Activated naive CD4-positive, alpha-beta T cell treated with anti-CD3 and anti-CD28 coated beads, Interleukin-2, amount 10 ng/mL, durations not matched to agents 7 days and 5 days (primary cell): ENCODE results near the gene KLK8.

ENCODE experiments used
- CTCF ChIA-PET: fragments of 350-600 bp; sonication (Branson Sonifier 250); formaldehyde crosslinking; loops from one replicate; lab custom pipeline; 2021; ENCODE audit warnings: antibody characterized with exemption; lab: Charles Lee
- DNase-seq: peaks from one replicate; pipeline ENCODE4 v3.0.0-alpha.2; 2020
- H3K27ac Mint-ChIP-seq: one replicate; pipeline ENCODE4 v1.8.0; 2021; ENCODE audit warnings: mild to moderate bottlenecking, moderate library complexity, mixed read lengths
- H3K27me3 Mint-ChIP-seq: one replicate; pipeline ENCODE4 v1.8.0; 2021; ENCODE audit warnings: mild to moderate bottlenecking, mixed read lengths
- H3K36me3 Mint-ChIP-seq: one replicate; pipeline ENCODE4 v1.8.0; 2021; ENCODE audit warnings: mixed read lengths
- H3K4me1 Mint-ChIP-seq: one replicate; pipeline ENCODE4 v1.8.0; 2021; ENCODE audit warnings: mixed read lengths
- H3K4me3 Mint-ChIP-seq: one replicate; pipeline ENCODE4 v1.8.0; 2021; ENCODE audit warnings: mild to moderate bottlenecking, moderate library complexity, mixed read lengths
- H3K9me3 Mint-ChIP-seq: one replicate; pipeline ENCODE4 v1.8.0; 2021; ENCODE audit warnings: mixed read lengths

Gene KLK8

DNA sequence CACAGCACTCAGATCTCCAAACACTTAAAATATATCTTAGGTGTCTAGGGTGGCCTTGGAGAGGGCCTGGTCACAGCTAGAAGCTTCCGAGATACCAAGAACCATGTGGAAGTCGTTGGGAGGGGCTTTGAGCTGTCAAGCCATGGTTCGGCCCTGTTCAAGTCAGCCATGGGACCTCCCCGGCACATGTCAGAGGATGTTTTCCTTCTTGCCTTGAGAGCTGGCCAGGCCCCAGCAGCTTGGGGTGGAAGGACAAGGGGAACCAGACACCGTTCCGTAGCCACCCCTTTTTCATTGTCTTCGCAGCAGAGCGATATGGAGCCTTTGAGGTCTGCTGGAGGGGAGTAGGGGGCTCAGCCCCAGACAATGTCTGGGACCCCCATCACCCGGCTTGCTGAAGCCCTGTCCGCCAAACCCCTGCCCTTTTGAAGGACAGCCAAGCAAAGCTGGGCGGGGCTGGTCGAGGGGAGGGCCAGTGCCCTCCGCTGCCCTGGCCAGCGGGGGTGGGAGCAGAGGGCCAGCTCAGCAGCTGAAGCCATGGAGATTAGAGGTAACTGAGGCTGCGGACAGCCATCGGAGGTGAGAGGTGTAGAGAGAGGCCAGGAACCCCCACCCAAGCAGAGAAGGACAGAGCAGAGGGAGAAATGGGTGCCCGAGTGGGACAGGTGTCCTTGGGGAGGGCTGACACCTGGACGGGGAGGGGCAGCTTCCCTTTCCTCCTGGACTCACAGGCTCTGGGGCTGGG, 24.6 kb upstream of the KLK8 start:
- Mint-ChIP-seq H3K27ac (no peak overlapping the region), H3K36me3 (no peaks in the 10 kb centered on the region), H3K27me3 (peaks cover 50% of the 10 kb centered on the region), H3K4me1 (no peaks in the 10 kb centered on the region), H3K9me3 (no peaks in the 10 kb centered on the region), H3K4me3 (no peak overlapping the region)
- DNase-seq, result no peak
- CTCF ChIA-PET, result no interaction called here

GRCh38 chr19:51025401-51025800, 24.0 kb upstream of the KLK8 start:
- Mint-ChIP-seq H3K27me3 (peaks cover 56% of the 10 kb centered on the region), H3K4me3 (no peak overlapping the region), H3K27ac (no peak overlapping the region), H3K9me3 (no peaks in the 10 kb centered on the region), H3K4me1 (peaks cover 2% of the 10 kb centered on the region), H3K36me3 (no peaks in the 10 kb centered on the region)
- CTCF ChIA-PET, result no interaction called here
- DNase-seq, result no peak

- Mint-ChIP-seq H3K9me3 (no peaks in the 10 kb centered on the region), H3K27ac (no peak overlapping the region), H3K36me3 (no peaks in the 10 kb centered on the region), H3K27me3 (peaks cover 61% of the 10 kb centered on the region), H3K4me3 (no peak overlapping the region), H3K4me1 (peaks cover 5% of the 10 kb centered on the region)
- no peak for DNase-seq
- CTCF ChIA-PET, result no interaction called here
Observed at GRCh38 chr19:51024924-51025323, 23.5 kb upstream of the KLK8 start.

DNA sequence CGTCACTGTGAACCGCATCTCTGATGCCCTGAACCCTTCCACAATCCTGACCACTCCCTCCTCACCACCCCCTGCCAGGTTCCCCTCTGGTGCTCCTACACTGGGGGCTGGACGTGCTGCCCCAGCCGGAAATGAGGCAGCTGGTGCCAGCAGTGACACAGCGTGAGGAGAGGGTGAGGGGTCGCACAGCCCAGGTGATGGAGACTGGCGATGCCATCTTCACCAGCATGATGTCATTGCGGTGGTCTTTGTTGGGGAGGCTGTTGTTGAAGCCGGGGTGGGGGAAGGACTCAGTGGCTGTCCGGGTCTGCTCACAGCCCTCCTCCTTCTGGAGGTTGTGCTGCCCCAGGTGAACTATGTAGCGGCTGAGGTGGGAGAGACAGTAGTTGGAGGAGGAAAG, 22.5 kb upstream of the KLK8 start:
- H3K27me3 Mint-ChIP-seq, result peaks cover 71% of the 10 kb centered on the region

DNA sequence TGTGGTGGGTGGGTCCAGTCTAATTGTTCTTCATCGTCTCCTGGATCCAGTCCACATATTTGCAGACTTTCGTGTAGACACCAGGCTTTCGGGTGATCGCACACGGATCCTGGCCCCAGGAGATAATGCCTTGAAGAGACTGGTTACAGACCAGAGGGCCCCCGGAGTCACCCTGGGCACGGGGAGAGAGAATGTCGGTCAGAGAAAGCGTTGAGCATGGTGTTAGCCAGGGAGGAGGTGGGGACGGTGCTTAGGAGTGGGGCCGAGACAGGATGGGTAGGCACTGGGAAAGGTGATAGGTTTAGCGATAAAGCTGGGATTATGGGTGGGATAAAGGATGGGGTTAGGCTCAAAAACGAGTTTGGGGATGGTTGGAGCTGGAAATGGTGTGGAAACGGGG, 21.1 kb upstream of the KLK8 start:
- DNase-seq, result no peak
- Mint-ChIP-seq H3K4me3 (no peak overlapping the region), H3K36me3 (no peaks in the 10 kb centered on the region), H3K27ac (no peak overlapping the region), H3K27me3 (peaks cover 82% of the 10 kb centered on the region), H3K9me3 (no peaks in the 10 kb centered on the region), H3K4me1 (peaks cover 16% of the 10 kb centered on the region)
- CTCF ChIA-PET, result interaction anchor here (2.7 kb wide), 1 partner anchor 73 kb away, joined by 26 read pairs; no protein-coding TSS in a partner anchor

More for the DNA sequence above, 22.5 kb upstream of the KLK8 start:
- H3K36me3 Mint-ChIP-seq, result no peaks in the 10 kb centered on the region
- peaks cover 8% of the 10 kb centered on the region for H3K4me1 Mint-ChIP-seq
- CTCF ChIA-PET, result no interaction called here
- DNase-seq, result no peak
- no peak overlapping the region for H3K27ac Mint-ChIP-seq
- H3K4me3 Mint-ChIP-seq, result no peak overlapping the region
- H3K9me3 Mint-ChIP-seq, result no peaks in the 10 kb centered on the region

DNA sequence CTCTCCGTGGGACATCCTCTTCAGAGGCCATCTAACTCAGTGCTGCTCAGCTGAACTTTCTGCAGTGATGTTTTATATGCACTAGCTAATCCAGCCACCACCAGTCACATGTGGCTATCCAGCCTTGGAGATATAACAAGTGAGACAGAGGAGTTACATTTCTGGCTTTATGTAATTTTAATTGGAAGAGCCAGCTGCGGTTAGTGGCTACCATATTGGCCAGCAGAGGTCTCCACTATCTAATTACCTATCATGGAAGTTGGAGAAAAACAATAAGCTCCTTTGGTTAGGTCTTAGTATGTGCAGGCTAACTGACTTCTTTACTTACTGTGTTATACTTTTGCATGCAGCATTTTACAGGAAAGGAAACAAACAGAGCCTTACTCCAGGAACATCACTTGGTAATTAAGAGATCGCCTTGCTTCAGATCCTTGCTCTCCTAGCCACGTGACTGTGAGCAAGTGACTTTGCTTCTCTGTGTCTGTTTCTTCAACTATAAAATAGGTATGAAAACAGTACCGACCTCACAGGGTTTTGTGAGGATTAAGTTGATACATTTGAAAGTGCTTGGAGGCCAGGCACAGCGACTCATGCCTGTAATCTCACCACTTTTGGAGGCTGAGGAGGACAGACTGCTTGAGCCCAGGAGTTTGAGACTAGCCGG, 19.7 kb upstream of the KLK8 start:
- Mint-ChIP-seq H3K4me3 (no peak overlapping the region), H3K4me1 (peaks cover 22% of the 10 kb centered on the region), H3K27me3 (peaks cover 87% of the 10 kb centered on the region), H3K27ac (no peak overlapping the region), H3K9me3 (no peaks in the 10 kb centered on the region), H3K36me3 (no peaks in the 10 kb centered on the region)
- peak; percentile 33 for DNase-seq
- CTCF ChIA-PET, result interaction anchor here (0.7 to 2.7 kb wide), 6 partner anchors 9 to 239 kb away, joined by 3 to 26 read pairs (median 4); no protein-coding TSS in a partner anchor

GRCh38 chr19:51019544-51019925, 18.1 kb upstream of the KLK8 start, which contains the start of gene KLK10:
Gene KLK10 (minus strand): TSS chr19:51019709. CDS start chr19:51019130, 579 bp downstream.
- Mint-ChIP-seq H3K4me1 (peaks cover 22% of the 10 kb centered on the region), H3K36me3 (no peaks in the 10 kb centered on the region), H3K9me3 (no peaks in the 10 kb centered on the region), H3K27ac (no peak within 1 kb of the TSS), H3K27me3 (peaks cover 88% of the 10 kb centered on the region), H3K4me3 (peak within 1 kb of the TSS; percentile 28)
- CTCF ChIA-PET, result interaction anchor here (2.7 kb wide), 1 partner anchor 76 kb away, joined by 26 read pairs; no protein-coding TSS in a partner anchor
- no peak for DNase-seq

DNA sequence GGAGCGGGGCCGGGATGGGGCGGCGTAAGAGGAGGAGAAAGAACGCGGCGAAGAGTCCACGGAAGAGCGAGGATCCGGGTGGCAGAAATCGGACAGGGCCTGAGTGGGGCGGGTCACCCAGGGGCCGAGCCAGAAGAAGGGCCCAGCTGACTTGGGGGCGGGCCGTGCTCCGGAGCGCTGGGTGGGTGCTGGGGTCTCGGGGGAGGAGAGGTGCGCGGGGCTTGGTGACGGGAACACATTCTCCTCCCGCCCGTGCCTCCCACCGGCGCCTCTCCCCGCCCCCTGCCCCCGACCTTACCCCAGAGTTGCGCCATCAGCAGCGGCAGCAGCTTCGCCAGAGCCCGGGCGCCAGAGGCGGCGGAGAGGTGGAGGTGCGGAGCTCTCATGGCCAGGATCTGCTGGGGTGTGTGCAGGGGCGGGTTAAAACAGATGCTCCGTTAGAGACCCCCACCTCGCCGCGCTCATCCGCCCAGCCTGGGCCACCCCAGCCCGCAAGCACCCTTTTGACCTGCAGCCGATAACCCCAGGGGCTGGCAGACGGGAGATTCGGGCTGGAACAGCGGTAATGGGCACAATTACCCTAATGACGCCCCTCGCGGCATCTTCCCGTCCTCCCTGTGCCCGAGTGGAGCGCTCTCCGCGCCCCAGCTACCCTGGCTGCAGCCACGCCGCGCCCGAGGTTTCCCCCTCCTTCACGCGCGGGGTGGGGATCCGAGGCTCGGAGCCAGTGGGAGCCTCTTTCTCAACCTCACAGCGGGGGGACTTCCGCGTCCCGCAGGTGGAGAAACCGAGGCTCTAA, 17.5 kb upstream of the KLK8 start:
- DNase-seq, result no peak
- no peaks in the 10 kb centered on the region for H3K36me3 Mint-ChIP-seq

DNA sequence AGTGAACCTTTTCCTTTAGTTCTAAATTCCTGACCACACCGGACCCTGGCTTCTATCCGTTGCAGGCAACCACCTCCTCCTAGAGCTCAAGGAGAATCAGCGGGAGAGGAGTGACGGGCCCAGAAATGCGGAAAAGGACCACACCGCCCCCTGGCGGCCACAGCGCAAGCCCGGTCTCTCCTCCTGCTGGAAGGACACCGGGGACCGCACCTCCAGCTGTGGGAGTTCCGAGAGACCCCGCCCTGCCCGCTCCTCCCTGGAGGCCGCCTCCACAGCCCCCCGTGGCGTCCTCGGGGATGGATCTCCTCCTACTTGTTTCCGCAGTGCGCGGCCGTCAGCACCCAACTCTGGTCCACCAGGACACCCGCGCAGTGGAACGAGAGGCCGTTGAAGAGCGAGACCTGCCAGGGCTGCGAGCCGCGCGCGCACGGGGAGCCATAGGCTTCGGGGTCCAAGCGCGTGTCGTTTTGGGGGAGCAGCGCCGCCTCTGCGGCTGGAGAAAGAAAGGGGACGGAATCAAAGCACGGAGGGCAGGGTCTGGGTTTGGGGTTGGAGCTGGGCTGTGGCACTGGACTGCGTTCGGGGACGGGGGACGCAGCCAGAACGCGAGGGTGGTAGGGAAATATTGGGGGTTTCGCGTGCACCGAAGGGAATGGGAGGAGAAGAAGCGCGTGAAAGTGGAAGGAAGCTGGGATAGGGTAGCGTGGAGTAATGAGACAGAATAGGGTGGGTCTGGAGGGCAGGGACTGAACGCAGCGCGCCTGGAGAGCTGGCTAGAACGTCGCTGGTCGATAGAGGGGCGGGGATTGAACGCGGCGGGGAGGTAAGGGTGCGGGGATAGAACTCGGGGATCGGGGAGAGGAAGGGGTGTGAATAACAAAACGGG, 15.6 kb upstream of the KLK8 start:
- DNase-seq, result no peak
- no peak overlapping the region for H3K27ac Mint-ChIP-seq
- H3K4me3 Mint-ChIP-seq, result no peak overlapping the region

More for the DNA sequence above, 17.5 kb upstream of the KLK8 start:
- Mint-ChIP-seq H3K4me3 (peak overlapping the region; percentile 28), H3K4me1 (peaks cover 26% of the 10 kb centered on the region), H3K27ac (no peak overlapping the region), H3K9me3 (no peaks in the 10 kb centered on the region), H3K27me3 (peaks cover 89% of the 10 kb centered on the region)
- CTCF ChIA-PET, result interaction anchor here (1.0 kb wide), 1 partner anchor 86 kb away, joined by 3 read pairs; no protein-coding TSS in a partner anchor

DNA sequence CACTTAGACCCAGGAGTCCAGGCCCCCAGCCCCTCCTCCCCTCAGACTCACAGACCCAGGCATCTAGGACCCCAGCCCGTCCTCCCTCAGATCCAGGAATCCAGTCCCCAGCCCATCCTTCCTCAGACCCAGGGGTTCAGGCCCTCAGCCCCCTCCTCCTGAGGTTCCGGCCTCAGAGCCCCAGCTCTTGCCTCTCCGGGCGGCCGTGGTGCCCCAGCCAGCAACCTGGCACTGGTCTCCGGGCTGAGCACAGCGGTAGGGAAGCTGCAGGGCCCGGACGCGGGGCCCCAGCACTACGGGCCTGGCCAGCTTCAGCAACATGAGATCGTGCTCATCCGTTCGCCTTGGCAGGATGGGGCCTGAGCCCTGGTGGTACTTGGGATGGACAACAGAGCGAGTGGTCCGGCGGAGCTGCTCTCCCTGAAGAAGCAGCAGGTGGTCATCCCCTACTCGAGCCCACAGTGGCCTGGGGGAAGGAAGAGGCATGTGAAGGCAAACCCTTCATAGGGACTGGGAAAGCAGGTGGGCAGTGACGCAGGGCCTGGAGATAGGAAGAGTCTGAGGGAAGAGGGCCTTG, 14.4 kb upstream of the KLK8 start:
- Mint-ChIP-seq H3K36me3 (no peaks in the 10 kb centered on the region), H3K27ac (no peak overlapping the region), H3K27me3 (peaks cover 76% of the 10 kb centered on the region), H3K4me3 (no peak overlapping the region), H3K4me1 (peaks cover 25% of the 10 kb centered on the region), H3K9me3 (no peaks in the 10 kb centered on the region)
- no peak for DNase-seq
- CTCF ChIA-PET, result no interaction called here

More for the DNA sequence above, 15.6 kb upstream of the KLK8 start:
- Mint-ChIP-seq H3K9me3 (no peaks in the 10 kb centered on the region), H3K27me3 (peaks cover 81% of the 10 kb centered on the region), H3K36me3 (no peaks in the 10 kb centered on the region), H3K4me1 (peaks cover 26% of the 10 kb centered on the region)
- CTCF ChIA-PET, result interaction anchor here (1.0 kb wide), 1 partner anchor 82 kb away, joined by 3 read pairs; no protein-coding TSS in a partner anchor

GRCh38 chr19:51014242-51014641, 12.8 kb upstream of the KLK8 start:
- Mint-ChIP-seq H3K27ac (no peak overlapping the region), H3K36me3 (no peaks in the 10 kb centered on the region), H3K9me3 (no peaks in the 10 kb centered on the region), H3K4me1 (peaks cover 18% of the 10 kb centered on the region), H3K27me3 (peaks cover 76% of the 10 kb centered on the region), H3K4me3 (no peak overlapping the region)
- no peak for DNase-seq
- CTCF ChIA-PET, result no interaction called here

DNA sequence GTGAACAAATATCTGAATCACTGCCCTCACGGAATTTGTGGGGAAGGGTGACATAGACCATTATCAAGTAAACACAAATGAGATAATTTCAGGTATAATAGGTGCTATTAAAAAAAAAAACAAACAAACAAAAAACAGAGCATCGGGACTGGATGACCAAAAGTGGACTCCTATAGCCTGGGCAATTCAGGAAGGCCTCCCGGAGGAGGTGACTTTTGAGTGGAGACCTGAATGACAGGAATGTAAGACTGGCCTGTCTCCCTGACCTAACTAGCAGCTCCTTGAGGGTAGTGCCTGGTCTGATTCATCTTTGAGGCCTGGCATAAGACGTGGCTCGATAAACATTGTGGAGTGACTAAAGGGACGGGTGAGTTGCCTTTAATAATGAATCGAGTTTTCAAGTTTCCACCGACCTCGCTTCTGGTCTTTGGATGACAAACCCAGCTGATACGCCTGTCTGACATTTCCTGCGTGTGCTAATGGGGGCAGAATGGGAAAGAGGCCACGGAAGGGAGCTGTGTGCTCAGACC, 11.3 kb upstream of the KLK8 start:
- Mint-ChIP-seq H3K4me1 (peaks cover 12% of the 10 kb centered on the region), H3K4me3 (no peak overlapping the region), H3K36me3 (no peaks in the 10 kb centered on the region), H3K27ac (no peak overlapping the region), H3K27me3 (peaks cover 65% of the 10 kb centered on the region), H3K9me3 (no peaks in the 10 kb centered on the region)
- CTCF ChIA-PET, result interaction anchor here (0.6 kb wide), 1 partner anchor 84 kb away, joined by 3 read pairs; no protein-coding TSS in a partner anchor
- no peak for DNase-seq
